Colonic mucosa (tissue), 4 donors: Measurements from ENCODE around the gene MX2. TPM values are rescaled to one million over a fixed set of nuclear protein-coding genes. Genes with fewer than 3 reads are reported as not detected.

Experiments used
- DNase-seq: peaks from one replicate; pipeline ENCODE4 v3.0.0-alpha.2; 2020
- H3K27ac ChIP-seq: fragments of 200-600 bp; one replicate; pipeline ENCODE4 v1.8.0; 2021
- H3K27me3 ChIP-seq: fragments of 200-600 bp; one replicate; pipeline ENCODE4 v1.8.0; 2021
- H3K36me3 ChIP-seq: fragments of 200-600 bp; one replicate; pipeline ENCODE4 v1.8.0; 2021
- H3K4me1 ChIP-seq: fragments of 200-600 bp; one replicate; pipeline ENCODE4 v1.8.0; 2021; ENCODE audit warnings: mild to moderate bottlenecking
- H3K4me3 ChIP-seq: fragments of 200-600 bp; one replicate; pipeline ENCODE4 v1.8.0; 2021
- H3K9ac ChIP-seq, 2 donors: one replicate each; pipeline ENCODE4 v1.7.0; 2013; ENCODE audit warnings: control low read depth in 2 of 2, low read depth in 2 of 2, low read length in 2 of 2
- H3K9me3 ChIP-seq: fragments of 200-600 bp; one replicate; pipeline ENCODE4 v1.8.0; 2021
- CTCF ChIP-seq: fragments of 200-600 bp; IDR thresholded peaks from one replicate; pipeline ENCODE4 v1.8.0; 2022; ENCODE audit warnings: antibody characterized with exemption, mild to moderate bottlenecking
- intact Hi-C: fragments of 100-400 bp; cut with DNase I; formaldehyde crosslinking; loops from one replicate; pipeline ENCODE4 v1.14.1; 2022
- total RNA-seq, 2 donors: library from RNA; stranded (reverse); fragmentation: NEBNext Ultra II Directional in 1 of 2; extraction: Animal tissue kit (Norgen Biotek cat#: 25700) in 1 of 2; gene quantifications; one replicate each; pipeline ENCODE4 v1.2.1, GENCODE V29; 2021
- donor health status: healthy.
- donor health status: DM: no; HTN: no; CAD: no.
- donor health status: DM: no; HTN: no; CAD: no.

MX2 gene
- total RNA-seq, 2 donors from 2014 or later = 2.0 to 2.5 TPM

- Histone ChIP-seq H3K27me3 (no peaks in the 10 kb centered on the region), H3K9me3 (no peaks in the 10 kb centered on the region), H3K27ac (no peak overlapping the region), H3K36me3 (no peaks in the 10 kb centered on the region), H3K4me1 (peaks cover 4% of the 10 kb centered on the region), H3K4me3 (no peak overlapping the region), H3K9ac (no peak overlapping the region)
- no peak for DNase-seq
- no peak for TF ChIP-seq CTCF
- intact Hi-C loops = no loop called here
Measured at GRCh38 chr21:41398831-41399230, 37.0 kb downstream of the MX2 start.

GRCh38 chr21:41399246-41399800 lies 37.5 kb downstream of the MX2 start:
- Histone ChIP-seq H3K36me3 (no peaks in the 10 kb centered on the region), H3K9me3 (no peaks in the 10 kb centered on the region), H3K4me3 (no peak overlapping the region)

GRCh38 chr21:41402231-41402630 lies 40.4 kb downstream of the MX2 start:
- Histone ChIP-seq H3K4me1 (no peaks in the 10 kb centered on the region), H3K9me3 (no peaks in the 10 kb centered on the region), H3K27ac (no peak overlapping the region), H3K9ac (no peak overlapping the region), H3K27me3 (no peaks in the 10 kb centered on the region), H3K36me3 (no peaks in the 10 kb centered on the region), H3K4me3 (no peak overlapping the region)
- TF ChIP-seq CTCF = no peak
- intact Hi-C loops = no loop called here
- no peak for DNase-seq

More at GRCh38 chr21:41399246-41399800, 37.5 kb downstream of the MX2 start:
- Histone ChIP-seq H3K27me3 (no peaks in the 10 kb centered on the region), H3K4me1 (peaks cover 4% of the 10 kb centered on the region), H3K9ac (no peak overlapping the region), H3K27ac (no peak overlapping the region)
- intact Hi-C loops = no loop called here
- TF ChIP-seq CTCF = no peak
- DNase-seq = no peak

- H3K9ac ChIP-seq = no peak overlapping the region
- no peaks in the 10 kb centered on the region for H3K27me3 ChIP-seq
- intact Hi-C loops = no loop called here
- no peak for DNase-seq
- no peak for TF ChIP-seq CTCF
- H3K27ac ChIP-seq = no peak overlapping the region
- no peak overlapping the region for H3K4me3 ChIP-seq
- H3K9me3 ChIP-seq = no peaks in the 10 kb centered on the region
- H3K36me3 ChIP-seq = no peaks in the 10 kb centered on the region
- H3K4me1 ChIP-seq = no peaks in the 10 kb centered on the region
Measured at GRCh38 chr21:41402796-41403195, 41.0 kb downstream of the MX2 start.

GRCh38 chr21:41403331-41403730 lies 41.5 kb downstream of the MX2 start:
- H3K4me1 ChIP-seq = no peaks in the 10 kb centered on the region
- no peaks in the 10 kb centered on the region for H3K36me3 ChIP-seq
- no peaks in the 10 kb centered on the region for H3K9me3 ChIP-seq
- H3K27me3 ChIP-seq = no peaks in the 10 kb centered on the region
- H3K27ac ChIP-seq = no peak overlapping the region
- H3K9ac ChIP-seq = no peak overlapping the region
- intact Hi-C loops = no loop called here
- TF ChIP-seq CTCF = no peak
- no peak for DNase-seq
- no peak overlapping the region for H3K4me3 ChIP-seq

- TF ChIP-seq CTCF = no peak
- no peaks in the 10 kb centered on the region for H3K36me3 ChIP-seq
Measured at GRCh38 chr21:41403966-41404365, 42.1 kb downstream of the MX2 start.

More at GRCh38 chr21:41403966-41404365, 42.1 kb downstream of the MX2 start:
- DNase-seq = no peak
- H3K27ac ChIP-seq = no peak overlapping the region
- no peaks in the 10 kb centered on the region for H3K27me3 ChIP-seq
- H3K4me3 ChIP-seq = no peak overlapping the region
- intact Hi-C loops = no loop called here
- no peaks in the 10 kb centered on the region for H3K9me3 ChIP-seq
- H3K4me1 ChIP-seq = no peaks in the 10 kb centered on the region
- no peak overlapping the region for H3K9ac ChIP-seq
